DMS153 treated with DMSO at 0.1 percent for 48 hours (cell line): ENCODE data around the gene PALD1.
"Not testable (repeated sequence)": the region's sequence is repeated elsewhere in the genome, so short reads cannot be mapped to it uniquely, and the experiment has no call there.

Source experiments
- DNase-seq: peaks from one replicate; lab custom pipeline; 2025; ENCODE audit not compliant: unreplicated experiment; lab: John Stamatoyannopoulos, UW

The PALD1 gene

DNA sequence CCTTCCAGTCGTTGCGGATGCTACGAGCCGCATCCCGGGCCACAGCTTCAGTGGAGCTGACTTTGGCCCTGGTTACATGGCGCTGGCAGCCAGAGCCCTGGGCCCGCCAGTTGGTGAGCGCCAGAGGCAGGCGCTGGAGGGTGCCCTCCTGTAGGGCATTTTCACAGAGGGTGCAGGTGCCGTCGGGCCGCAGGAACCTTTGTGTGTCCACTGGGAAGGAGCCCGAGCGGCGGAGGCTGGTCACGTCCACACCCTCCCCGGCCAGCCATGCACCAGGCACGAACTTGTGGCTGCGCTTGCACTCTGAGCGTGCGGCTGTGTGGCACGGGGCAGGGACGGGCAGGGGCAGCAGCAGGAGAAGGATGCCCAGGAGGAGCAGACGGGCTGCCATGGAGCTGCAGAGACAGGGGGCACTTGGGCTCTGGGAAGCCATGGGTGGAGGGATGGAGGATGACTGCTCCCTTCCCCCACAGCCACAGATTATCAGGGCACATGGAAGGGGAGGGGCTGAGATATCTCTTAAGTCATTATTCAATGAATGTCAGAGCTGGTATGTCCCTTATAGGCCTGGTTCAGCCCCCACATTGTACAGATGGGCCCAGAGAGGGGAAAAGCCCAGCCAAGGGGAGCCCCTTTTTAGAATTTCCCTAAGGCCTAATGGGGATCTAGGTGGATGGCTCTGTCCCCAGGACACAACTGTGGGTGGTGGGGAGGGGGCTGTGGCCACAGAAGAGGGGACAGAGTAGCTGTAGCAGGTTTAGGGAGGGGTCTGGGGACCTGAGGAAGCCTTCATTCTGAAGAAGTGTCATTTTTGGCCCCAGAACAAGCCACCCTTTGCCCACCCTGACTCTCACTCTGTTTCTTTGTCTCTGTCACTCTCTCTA lies 122.2 kb downstream of the PALD1 start:
- DNase-seq = no peak

DNA sequence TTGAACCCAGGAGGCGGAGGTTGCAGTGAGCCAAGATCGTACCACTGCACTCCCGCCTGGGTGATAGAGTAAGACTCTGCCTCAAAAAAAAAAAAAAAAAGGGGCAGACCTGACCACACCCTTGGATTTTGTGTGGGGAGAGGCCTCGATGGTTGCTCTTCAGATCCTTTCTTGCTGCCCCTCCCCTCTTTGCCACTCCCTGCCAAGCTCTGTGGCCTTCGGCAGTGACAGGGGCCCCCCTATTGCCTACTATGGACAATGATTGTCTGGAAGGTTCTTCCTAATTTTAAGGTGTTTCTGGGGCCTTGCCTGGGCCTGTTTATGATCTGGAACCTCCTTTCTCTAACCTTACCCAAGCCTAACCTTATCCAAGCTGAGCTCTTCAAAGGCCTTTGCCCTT lies 123.2 kb downstream of the PALD1 start:
- no peak for DNase-seq

DNA sequence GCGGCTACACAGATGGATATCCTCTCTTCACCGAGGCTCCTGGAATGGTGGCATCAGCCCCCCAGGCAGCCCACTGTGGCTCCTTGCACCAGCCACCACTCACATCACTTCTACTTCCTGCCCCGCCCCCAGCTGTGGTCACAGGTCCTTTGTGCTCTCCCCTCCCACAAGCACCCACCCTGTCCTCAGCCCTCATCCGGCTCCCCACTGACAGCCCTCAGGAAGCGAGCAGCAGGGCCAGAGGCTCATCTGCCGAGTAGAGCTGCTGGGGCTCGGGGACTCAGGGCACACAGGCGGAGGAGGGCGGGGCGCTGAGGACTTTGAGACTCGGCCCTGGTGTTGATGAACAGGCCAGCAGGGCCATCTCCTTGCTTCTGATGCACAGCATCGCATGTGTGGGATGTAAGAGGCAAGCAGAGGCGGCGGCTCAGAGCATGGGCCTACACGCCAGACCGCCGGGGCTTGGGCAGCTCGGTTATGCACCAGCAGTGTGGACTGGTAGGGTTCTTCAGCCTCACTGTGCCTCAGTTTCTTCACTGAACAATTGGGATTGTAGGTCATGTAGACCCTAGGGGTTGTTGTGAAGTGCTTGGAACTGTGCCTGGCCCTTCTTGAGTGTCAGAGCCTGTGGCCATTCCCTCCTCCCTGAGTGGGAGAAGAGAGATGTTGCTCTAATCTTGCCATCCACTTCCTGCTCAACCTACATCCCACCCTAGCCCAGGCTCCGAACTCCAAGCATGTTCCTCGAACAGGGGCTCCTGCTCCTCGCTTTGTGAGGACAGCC lies 124.3 kb downstream of the PALD1 start, which contains the start of gene PRF1:
Gene PRF1, minus strand, starts transcription at position 77 of the 784 bp plus-strand sequence. CDS start 1,839 bp downstream, outside the sequence.
- no peak for DNase-seq

DNA sequence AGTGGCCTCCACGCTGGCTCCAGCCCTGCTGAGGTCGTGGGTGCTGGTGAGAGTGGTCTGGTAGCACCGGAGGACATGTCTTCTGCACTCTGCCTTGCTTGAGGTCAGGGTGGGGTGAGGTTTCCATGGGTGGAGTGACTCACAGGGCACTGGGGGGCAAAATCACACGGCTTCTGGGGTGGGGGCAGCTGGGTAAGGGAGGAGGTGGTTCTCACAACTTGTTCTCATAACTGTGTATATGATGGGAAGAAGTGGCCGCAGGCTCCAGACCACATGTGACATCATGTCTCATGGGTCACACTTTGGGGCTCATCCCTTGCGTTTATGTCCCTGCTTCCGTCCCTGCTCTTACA lies 124.9 kb downstream of the PALD1 start:
- DNase-seq = no peak

DNA sequence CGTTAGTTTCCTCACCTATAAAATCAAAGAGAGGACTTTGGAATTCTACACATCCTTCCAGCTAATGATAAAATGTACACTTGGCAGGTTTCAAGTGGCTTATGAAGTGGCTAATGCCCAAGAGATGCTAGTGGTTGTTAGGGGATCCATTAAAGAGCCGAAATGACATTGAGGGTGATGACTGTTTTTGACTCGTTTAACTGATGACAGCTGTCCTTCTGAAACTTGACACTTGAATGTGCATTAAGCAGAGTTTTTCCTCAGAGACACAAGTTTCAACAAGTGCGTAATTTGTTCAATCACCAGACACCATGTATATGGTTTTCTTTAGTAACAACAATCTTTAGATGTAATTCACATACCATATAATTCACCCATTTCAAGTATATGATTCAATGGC lies 125.5 kb downstream of the PALD1 start:
- DNase-seq = no peak

DNA sequence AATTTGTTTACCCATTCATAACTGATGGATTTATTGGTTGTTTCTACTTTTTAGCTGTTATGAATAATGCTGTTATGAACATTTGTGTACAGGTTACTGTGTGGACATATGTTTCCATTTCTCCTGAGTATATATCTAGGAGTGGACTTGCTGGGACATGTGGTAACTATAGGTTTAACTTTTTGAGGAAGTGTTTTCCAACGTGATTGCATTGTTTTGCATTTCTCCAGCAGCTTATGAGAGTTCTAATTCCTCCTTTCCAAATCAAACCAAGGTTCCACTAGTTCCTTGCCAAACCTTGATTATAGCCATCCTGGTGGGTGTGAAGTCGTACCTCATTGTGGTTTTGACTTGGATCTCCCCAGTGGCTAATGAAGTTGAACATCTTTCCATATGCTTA lies 126.6 kb downstream of the PALD1 start:
- DNase-seq = no peak

DNA sequence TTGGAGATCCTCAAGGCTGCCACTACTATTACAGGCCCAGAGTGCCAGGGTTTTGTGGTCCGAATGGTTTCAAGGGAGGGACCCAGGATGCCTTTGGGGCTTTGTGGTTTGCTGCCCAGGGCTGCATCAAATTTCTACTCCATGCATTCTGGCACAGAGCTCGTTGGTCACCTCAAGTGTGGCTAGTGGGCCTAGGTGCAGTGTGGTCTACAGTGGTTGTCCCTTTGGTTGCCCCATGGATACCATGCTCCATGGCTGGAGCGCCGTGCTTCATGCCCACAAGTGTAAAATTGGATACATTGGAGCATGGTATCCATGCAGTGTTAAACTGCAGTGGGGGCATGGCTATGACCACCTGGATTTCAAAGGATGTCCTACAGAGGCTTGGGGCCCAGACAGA lies 129.4 kb downstream of the PALD1 start:
- DNase-seq = no peak

DNA sequence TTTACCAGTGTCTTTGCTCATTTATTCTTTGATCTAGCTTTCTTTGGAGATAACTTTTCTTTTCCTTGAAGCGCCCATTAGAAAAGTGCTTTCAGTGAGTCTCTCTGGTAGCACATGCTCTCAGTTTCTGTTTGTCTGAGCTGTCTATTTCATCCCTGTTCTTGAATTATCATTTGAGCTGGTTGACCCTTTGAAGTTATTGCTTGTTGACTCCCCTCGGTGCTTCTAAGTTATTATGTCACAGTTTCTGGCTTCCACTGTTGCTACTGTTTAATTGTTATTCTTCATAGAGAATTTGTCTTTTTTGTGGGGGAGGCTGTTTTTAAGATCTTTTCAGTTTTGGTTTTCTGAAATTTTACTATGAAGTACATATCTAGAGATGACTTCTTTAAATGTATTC lies 135.4 kb downstream of the PALD1 start:
- DNase-seq = no peak

DNA sequence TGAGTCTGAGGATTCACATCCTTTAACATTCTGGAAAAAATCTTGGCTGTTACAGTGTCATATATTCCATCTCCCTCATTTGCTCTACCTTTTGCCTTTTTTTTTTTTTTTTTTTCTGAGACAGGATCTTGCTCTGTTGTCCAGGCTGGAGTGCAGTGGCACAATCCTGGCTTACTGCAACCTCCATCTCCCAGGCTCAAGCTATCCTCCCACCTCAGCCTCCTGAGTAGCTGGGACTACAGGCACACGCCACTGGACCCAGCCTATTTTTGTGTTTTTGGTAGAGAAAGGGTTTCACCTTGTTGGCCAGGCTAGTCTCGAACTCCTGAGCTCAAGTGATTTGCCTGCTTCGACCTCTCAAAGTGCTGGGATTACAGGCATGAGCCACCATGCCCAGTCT lies 135.8 kb downstream of the PALD1 start:
- DNase-seq = not testable (repeated sequence)

DNA sequence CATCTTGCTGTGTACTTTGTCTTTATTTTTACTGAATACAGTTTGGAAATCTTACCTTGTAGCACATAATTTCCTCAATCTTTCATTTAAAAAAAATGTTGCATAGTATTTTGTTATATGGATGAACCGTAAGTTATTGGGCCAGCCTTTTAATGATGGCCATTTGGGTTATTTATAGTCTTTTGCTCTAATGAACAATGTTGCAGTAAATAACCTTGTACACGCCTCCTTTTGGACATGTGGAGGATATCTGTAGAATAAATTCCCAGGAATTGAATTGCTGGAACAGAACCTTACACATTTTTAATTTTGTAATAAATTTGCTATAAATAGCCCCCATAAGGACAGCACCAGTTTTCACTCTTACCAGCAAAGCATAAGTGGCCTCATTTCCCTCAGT lies 136.6 kb downstream of the PALD1 start:
- DNase-seq = no peak

DNA sequence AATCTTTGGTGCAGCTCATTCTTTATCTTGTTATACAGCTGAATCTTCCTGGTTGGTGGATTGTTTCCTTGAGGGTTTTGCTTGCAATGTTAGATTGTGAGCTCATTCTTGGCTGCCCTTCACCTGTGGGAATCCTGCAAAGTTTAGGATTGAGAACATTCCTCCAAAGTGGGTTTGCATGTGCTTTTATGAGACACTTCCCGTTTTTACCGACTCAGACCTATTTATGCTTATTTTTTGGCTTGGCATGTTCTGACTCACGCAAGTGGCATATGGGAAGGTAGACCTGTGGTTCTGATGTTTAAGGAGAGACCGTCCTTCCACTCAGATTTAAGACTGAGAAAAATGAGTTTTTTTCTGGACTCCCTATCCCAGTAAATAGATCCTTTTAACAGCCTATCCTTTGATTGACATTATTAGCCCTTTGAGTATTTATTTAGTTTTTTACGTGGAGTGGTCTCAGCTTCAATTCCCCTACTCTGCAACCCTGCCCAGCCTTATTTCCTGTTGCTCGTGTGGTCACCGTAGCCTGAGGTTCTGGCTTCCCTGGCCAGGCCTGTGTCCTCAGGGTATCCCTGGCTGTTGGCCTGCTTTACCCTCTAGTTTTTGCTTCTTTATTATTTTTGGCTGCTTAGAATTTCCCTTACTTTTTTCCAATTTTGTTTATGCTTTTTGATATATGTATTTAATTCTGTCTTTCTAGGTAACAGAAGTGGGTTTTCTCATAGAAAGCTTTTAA lies 137.4 kb downstream of the PALD1 start:
- no peak for DNase-seq

DNA sequence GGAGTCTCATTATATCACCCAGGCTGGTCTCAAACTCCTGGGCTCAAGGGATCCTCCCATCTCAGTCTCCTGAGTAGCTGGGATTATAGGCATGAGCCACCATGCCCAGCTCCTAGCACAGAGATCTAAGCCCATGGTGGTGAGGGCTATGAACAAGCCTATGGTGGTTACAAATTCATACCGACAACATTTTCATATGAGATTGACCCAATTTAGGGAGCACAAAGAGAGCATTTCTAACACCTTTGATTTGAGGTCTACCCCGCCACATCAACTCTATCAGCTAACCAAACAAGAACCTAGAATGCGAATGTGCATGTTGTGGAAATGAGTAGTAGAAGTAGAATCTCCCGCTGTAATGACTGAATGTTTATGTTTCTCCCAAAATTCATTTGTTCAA lies 138.2 kb downstream of the PALD1 start:
- DNase-seq = no peak
